ENCODE measurements around the gene LRRC47. TPM values are rescaled to one million over a fixed set of nuclear protein-coding genes. Genes with fewer than 3 reads are reported as not detected.
A peak's percentile ranks its signal among the peaks of the same experiment; 100 is the strongest.

Gene LRRC47
- total and polyA plus RNA-seq, 2 of the 13 experiments (the other 11 are each of a cell fraction or from before 2014, with no cell fraction given) = 18.3 to 52.5 TPM

- no TSS peak for BruUV-seq (replicated peaks)
- no peaks in the 10 kb centered on the region for H3K9me3 ChIP-seq (ENCODE audit: low read length)
- DNase-seq (ENCODE audit: low spot score) (no peak), FAIRE-seq (no peak), ATAC-seq (no peak)
- intact Hi-C loops (cut with micrococcal nuclease; ENCODE audit: unreplicated experiment) (no loop called here), in situ Hi-C loops (cut with HindIII; ENCODE audit: extremely low pct_ligation_motif_present, low pct_unique_long_range_greater_than_20kb) (no loop called here)
- peaks cover 38% of the 10 kb centered on the region for H3K4me1 ChIP-seq (ENCODE audit: insufficient read depth, low read length)
- H3K27me3 ChIP-seq (ENCODE audit: control insufficient read depth in 1 of 2, insufficient read depth in 2 of 2, low read length in 2 of 2) = no peaks in the 10 kb centered on the region
- CTCF ChIA-PET (ENCODE audit: low intra/inter-chr PET ratio, low total read pairs) = no interaction called here
- peaks cover 18 to 47% of the 10 kb centered on the region in 2 experiments for H3K36me3 ChIP-seq (replicated peaks in 1 of 2; ENCODE audit: control insufficient read depth in 1 of 2, insufficient read depth in 2 of 2, low read length in 2 of 2)
- POLR2A ChIA-PET = no interaction called here
- no peak overlapping the region for H3K4me2 ChIP-seq (ENCODE audit: low read depth, low read length)
- no peak overlapping the region for H3K4me3 ChIP-seq (replicated peaks in 1 of 3; ENCODE audit: insufficient read depth in 1 of 3, low read depth in 2 of 3, low read length in 3 of 3)
- H3K9ac ChIP-seq (ENCODE audit: insufficient read depth, low read depth, low read length) = no peak overlapping the region
- peak; percentile 42 for TF ChIP-seq RBM22 (optimal IDR thresholded peaks at IDR 0.05; ENCODE audit: low read length)
- TF ChIP-seq ETV5 (CRISPR knock-in tag; IDR thresholded peaks at IDR 0.05; ENCODE audit: borderline replicate concordance) = no peak
- peak; percentile 82 for TF ChIP-seq AGO2 (optimal IDR thresholded peaks at IDR 0.05; ENCODE audit: low read depth, low read length)
- TF ChIP-seq ZC3H13 (CRISPR knock-in tag; IDR thresholded peaks at IDR 0.05) = 0 out of 2 replicates have a peak, but pooled peaks have one; percentile 0
- TF ChIP-seq KAT7 (CRISPR knock-in tag; IDR thresholded peaks at IDR 0.05; ENCODE audit: borderline replicate concordance) = no peak
- TF ChIP-seq GATAD2A (CRISPR knock-in tag; IDR thresholded peaks at IDR 0.05) = no peak
- TF ChIP-seq ZNF260 (CRISPR knock-in tag; IDR thresholded peaks at IDR 0.05; ENCODE audit: borderline replicate concordance, low read depth) = no peak
- TF ChIP-seq AGO1 (IDR thresholded peaks at IDR 0.05; ENCODE audit: low read depth, low read length, poor library complexity, severe bottlenecking) = peak; percentile 98
- TF ChIP-seq RBFOX2 (IDR thresholded peaks at IDR 0.05; ENCODE audit: low read depth, low read length) = 0 out of 2 replicates have a peak, but pooled peaks have one; percentile 23
- no peaks in the 10 kb centered on the region for H4K20me1 ChIP-seq (ENCODE audit: insufficient read depth, low read length)
- H3K79me2 ChIP-seq (ENCODE audit: insufficient read depth, low read length) = no peaks in the 10 kb centered on the region
- 97% methylated on average over 18 of the region's 21 CpGs for WGBS (ENCODE audit: low lambda C conversion rate)
- no peak overlapping the region for H3K27ac ChIP-seq (ENCODE audit: extremely low read length, insufficient read depth, low read length)
- no peak overlapping the region for H2AFZ ChIP-seq (ENCODE audit: low read length)
These were observed 15.4 kb downstream of the LRRC47 start for GRCh38 chr1:3780901-3781300.

DNA sequence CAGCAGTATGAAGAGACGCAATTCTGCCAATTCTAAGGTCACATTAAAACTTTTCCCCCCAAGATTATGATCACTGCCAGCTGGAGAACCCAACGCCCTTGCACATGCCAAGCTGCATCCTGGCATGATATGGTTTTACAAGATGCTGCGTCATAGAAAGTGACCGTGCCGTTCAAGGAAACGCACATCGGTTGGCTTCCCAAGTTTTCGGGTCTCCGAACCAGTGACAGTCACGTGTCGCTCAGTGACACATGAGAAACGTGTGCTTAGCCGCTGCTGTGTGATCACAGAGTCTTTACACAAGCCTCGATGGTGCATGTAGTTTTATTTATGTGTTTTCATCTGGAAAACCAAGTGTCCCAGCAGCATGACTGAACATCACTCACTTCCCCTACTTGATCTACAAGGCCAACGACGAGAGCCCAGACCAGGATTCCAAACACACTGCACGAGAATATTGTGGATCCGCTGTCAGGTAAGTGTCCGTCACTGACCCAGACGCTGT, 16.3 kb downstream of the LRRC47 start:
- Histone ChIP-seq H3K27me3 (ENCODE audit: control insufficient read depth in 1 of 2, insufficient read depth in 2 of 2, low read length in 2 of 2) (no peaks in the 10 kb centered on the region), H3K79me2 (ENCODE audit: insufficient read depth, low read length) (no peaks in the 10 kb centered on the region), H3K27ac (ENCODE audit: extremely low read length, insufficient read depth, low read length) (no peak overlapping the region), H3K4me3 (replicated peaks in 1 of 3; ENCODE audit: insufficient read depth in 1 of 3, low read depth in 2 of 3, low read length in 3 of 3) (no peak overlapping the region), H3K9ac (ENCODE audit: insufficient read depth, low read depth, low read length) (no peak overlapping the region), H3K36me3 (replicated peaks in 1 of 2; ENCODE audit: control insufficient read depth in 1 of 2, insufficient read depth in 2 of 2, low read length in 2 of 2) (peaks cover 18 to 47% of the 10 kb centered on the region in 2 experiments), H3K9me3 (ENCODE audit: low read length) (no peaks in the 10 kb centered on the region), H3K4me2 (ENCODE audit: low read depth, low read length) (no peak overlapping the region), H2AFZ (ENCODE audit: low read length) (no peak overlapping the region), H4K20me1 (ENCODE audit: insufficient read depth, low read length) (no peaks in the 10 kb centered on the region), H3K4me1 (ENCODE audit: insufficient read depth, low read length) (peaks cover 38% of the 10 kb centered on the region)
- intact Hi-C loops (cut with micrococcal nuclease; ENCODE audit: unreplicated experiment) = loop anchor here (10.0 kb wide), 1 partner anchor 125 kb away; the partner anchor contains the start of gene C1orf174
- in situ Hi-C loops (cut with HindIII; ENCODE audit: extremely low pct_ligation_motif_present, low pct_unique_long_range_greater_than_20kb) = no loop called here
- ChIA-PET POLR2A (no interaction called here), CTCF (ENCODE audit: low intra/inter-chr PET ratio, low total read pairs) (no interaction called here)
- ATAC-seq (no peak), DNase-seq (ENCODE audit: low spot score) (no peak), FAIRE-seq (no peak)
- BruUV-seq (replicated peaks) = no TSS peak
- WGBS (ENCODE audit: low lambda C conversion rate) = 98% methylated on average over 19 of the region's 20 CpGs
- TF ChIP-seq ZNF367 (CRISPR knock-in tag; IDR thresholded peaks at IDR 0.05; ENCODE audit: borderline replicate concordance) (no peak), KDM2A (CRISPR knock-in tag; IDR thresholded peaks at IDR 0.05; ENCODE audit: borderline replicate concordance, low read depth) (peak; percentile 11; the same call in 1 of the 2 replicates), ZSCAN21 (CRISPR knock-in tag; IDR thresholded peaks at IDR 0.05; ENCODE audit: borderline replicate concordance) (no peak), POLR2G (IDR thresholded peaks at IDR 0.05; ENCODE audit: low read depth, low read length) (peak; percentile 40; the same call in 1 of the 2 replicates), ZNF841 (CRISPR knock-in tag; IDR thresholded peaks at IDR 0.05; ENCODE audit: borderline replicate concordance) (no peak), ATF4 (CRISPR knock-in tag; IDR thresholded peaks at IDR 0.05) (no peak), PAWR (CRISPR knock-in tag; IDR thresholded peaks at IDR 0.05; ENCODE audit: borderline replicate concordance) (no peak), PBX3 (CRISPR knock-in tag; IDR thresholded peaks at IDR 0.05; ENCODE audit: borderline replicate concordance) (no peak), ZNF768 (CRISPR knock-in tag; IDR thresholded peaks at IDR 0.05) (no peak)
